Measurements from ENCODE around the gene KLHDC7A. TPM values are rescaled to one million over a fixed set of nuclear protein-coding genes. Genes with fewer than 3 reads are reported as not detected.

The KLHDC7A gene
- polyA plus RNA-seq, 2 of the 4 experiments (the other 2 are of a cell fraction) = 0.74 to 2.3 TPM

DNA sequence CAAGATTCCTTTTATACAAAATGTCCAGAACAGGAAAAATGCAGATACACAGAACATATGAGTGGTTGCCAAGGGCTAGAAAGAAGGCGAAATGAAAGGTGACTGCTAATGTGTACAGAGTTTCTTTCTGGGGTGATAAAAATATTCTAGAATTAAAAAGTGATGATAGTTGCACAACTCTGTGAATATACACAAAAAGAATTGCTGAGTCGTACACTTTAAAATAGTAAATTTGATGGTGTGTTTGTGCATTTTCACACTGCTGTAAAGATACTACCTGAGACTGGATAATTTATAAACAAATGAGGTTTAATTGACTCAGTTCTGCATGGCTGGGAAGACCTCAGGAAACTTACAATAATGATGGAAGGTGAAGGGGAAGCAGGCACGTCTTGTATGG lies 23.9 kb downstream of the KLHDC7A start:
- CTCF ChIA-PET = no interaction called here

DNA sequence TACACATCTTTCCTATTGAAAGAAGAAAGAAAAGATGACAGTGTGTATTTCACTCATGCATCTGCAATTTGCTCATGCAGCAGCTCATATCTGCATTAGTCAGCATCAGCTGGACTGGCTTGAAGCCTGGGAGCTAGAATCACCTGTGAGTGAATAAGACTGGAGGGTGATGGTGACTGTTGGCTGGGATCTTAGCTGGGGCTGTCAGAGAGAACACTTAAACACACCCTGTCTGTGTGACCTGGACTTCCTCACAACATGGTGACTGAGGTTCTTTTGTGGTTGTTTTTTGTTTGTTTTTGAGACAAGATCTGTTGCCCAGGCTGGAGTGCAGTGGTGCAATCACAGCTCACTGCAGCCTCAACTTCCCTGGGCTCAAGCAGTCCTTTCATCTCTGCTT lies 24.9 kb downstream of the KLHDC7A start:
- peak in 1 of 2 experiments; percentile 50; a peak in 2 of 6 replicates for ATAC-seq
- H3K9me3 ChIP-seq = no peaks in the 10 kb centered on the region; the same call in 2 of the 3 replicates
- ChIA-PET CTCF (interaction anchor here (0.6 kb wide), 1 partner anchor 492 kb away, joined by 3 read pairs; no protein-coding TSS in a partner anchor), POLR2A (no interaction called here)
- no peak for DNase-seq (ENCODE audit: low read depth in 1 of 2, low spot score in 1 of 2)
- H3K4me3 ChIP-seq = no peak overlapping the region
- TF ChIP-seq RFX5 (IDR thresholded peaks at IDR 0.05) (no peak), ZFP36 (IDR thresholded peaks at IDR 0.05; ENCODE audit: borderline replicate concordance, partially characterized antibody) (no peak), JUN (IDR thresholded peaks at IDR 0.05) (no peak), JUNB (IDR thresholded peaks at IDR 0.05) (no peak), ZNF302 (CRISPR knock-in tag; IDR thresholded peaks at IDR 0.05) (no peak), TFCP2L1 (CRISPR knock-in tag; IDR thresholded peaks at IDR 0.05) (no peak), E2F6 (IDR thresholded peaks at IDR 0.05; ENCODE audit: borderline replicate concordance, low read depth) (no peak), BHLHE40 (IDR thresholded peaks at IDR 0.05; ENCODE audit: low read depth, low read length) (no peak), NFE2L2 (conservative IDR thresholded peaks at IDR 0.05; ENCODE audit: low read length) (no peak), RCOR1 (IDR thresholded peaks at IDR 0.05; ENCODE audit: low read depth, low read length) (no peak), ZSCAN20 (CRISPR knock-in tag; IDR thresholded peaks at IDR 0.05) (no peak), EP300 (IDR thresholded peaks at IDR 0.05) (no peak), MAZ (IDR thresholded peaks at IDR 0.05; ENCODE audit: borderline replicate concordance, low read depth, low read length) (no peak), ESRRA (IDR thresholded peaks at IDR 0.05; ENCODE audit: borderline replicate concordance, low read length) (no peak)
- TF ChIP-seq, protein P1, sequence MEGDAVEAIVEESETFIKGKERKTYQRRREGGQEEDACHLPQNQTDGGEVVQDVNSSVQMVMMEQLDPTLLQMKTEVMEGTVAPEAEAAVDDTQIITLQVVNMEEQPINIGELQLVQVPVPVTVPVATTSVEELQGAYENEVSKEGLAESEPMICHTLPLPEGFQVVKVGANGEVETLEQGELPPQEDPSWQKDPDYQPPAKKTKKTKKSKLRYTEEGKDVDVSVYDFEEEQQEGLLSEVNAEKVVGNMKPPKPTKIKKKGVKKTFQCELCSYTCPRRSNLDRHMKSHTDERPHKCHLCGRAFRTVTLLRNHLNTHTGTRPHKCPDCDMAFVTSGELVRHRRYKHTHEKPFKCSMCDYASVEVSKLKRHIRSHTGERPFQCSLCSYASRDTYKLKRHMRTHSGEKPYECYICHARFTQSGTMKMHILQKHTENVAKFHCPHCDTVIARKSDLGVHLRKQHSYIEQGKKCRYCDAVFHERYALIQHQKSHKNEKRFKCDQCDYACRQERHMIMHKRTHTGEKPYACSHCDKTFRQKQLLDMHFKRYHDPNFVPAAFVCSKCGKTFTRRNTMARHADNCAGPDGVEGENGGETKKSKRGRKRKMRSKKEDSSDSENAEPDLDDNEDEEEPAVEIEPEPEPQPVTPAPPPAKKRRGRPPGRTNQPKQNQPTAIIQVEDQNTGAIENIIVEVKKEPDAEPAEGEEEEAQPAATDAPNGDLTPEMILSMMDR (IDR thresholded peaks at IDR 0.05) = no peak
- no peak overlapping the region for H3K4me2 ChIP-seq
- H3K4me1 ChIP-seq = no peaks in the 10 kb centered on the region
- no peak for FAIRE-seq
- H3K27ac ChIP-seq = no peak overlapping the region

More for the DNA sequence above, 23.9 kb downstream of the KLHDC7A start:
- POLR2A ChIA-PET = no interaction called here
- no peak overlapping the region for H3K4me3 ChIP-seq
- no peak overlapping the region for H3K27ac ChIP-seq
- no peak overlapping the region for H3K4me2 ChIP-seq
- ATAC-seq (no peak), FAIRE-seq (no peak), DNase-seq (ENCODE audit: low read depth in 1 of 2, low spot score in 1 of 2) (no peak)
- no peak for TF ChIP-seq EHMT2 (IDR thresholded peaks at IDR 0.05; ENCODE audit: low read depth)
- TF ChIP-seq, protein P2, sequence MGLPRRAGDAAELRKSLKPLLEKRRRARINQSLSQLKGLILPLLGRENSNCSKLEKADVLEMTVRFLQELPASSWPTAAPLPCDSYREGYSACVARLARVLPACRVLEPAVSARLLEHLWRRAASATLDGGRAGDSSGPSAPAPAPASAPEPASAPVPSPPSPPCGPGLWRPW (IDR thresholded peaks at IDR 0.05) = no peak
- TF ChIP-seq, protein P1 (IDR thresholded peaks at IDR 0.05) = no peak
- TF ChIP-seq FOXS1 (CRISPR knock-in tag; IDR thresholded peaks at IDR 0.05) = no peak
- TF ChIP-seq KDM5A (IDR thresholded peaks at IDR 0.05) = no peak
- TF ChIP-seq MAFK (IDR thresholded peaks at IDR 0.05; ENCODE audit: partially characterized antibody) = peak; percentile 64
- no peaks in the 10 kb centered on the region; the same call in 2 of the 3 replicates for H3K9me3 ChIP-seq
- H3K4me1 ChIP-seq = no peaks in the 10 kb centered on the region
- WGBS (ENCODE audit: missing lambda C conversion rate) = 56% methylated on average over 3 of the region's 3 CpGs

- FAIRE-seq (no peak), DNase-seq (ENCODE audit: low read depth in 1 of 2, low spot score in 1 of 2) (no peak), ATAC-seq (no peak)
- no peak overlapping the region for H3K27ac ChIP-seq
- H3K4me1 ChIP-seq = no peaks in the 10 kb centered on the region
- H3K4me3 ChIP-seq = no peak overlapping the region
- CTCF ChIA-PET = no interaction called here
- WGBS (ENCODE audit: missing lambda C conversion rate) = 48% methylated on average over 1 of the region's 1 CpG
- POLR2A ChIA-PET = no interaction called here
- no peak overlapping the region for H3K4me2 ChIP-seq
- H3K9me3 ChIP-seq = no peaks in the 10 kb centered on the region
- TF ChIP-seq RARB (CRISPR knock-in tag; IDR thresholded peaks at IDR 0.05) (no peak), HMGXB4 (CRISPR knock-in tag; IDR thresholded peaks at IDR 0.05; ENCODE audit: borderline replicate concordance) (no peak), HOXB5 (CRISPR knock-in tag; IDR thresholded peaks at IDR 0.05) (no peak), EHMT2 (IDR thresholded peaks at IDR 0.05; ENCODE audit: low read depth) (no peak), KDM1A (IDR thresholded peaks at IDR 0.05; ENCODE audit: low read depth) (no peak), RFX5 (IDR thresholded peaks at IDR 0.05) (no peak), NR3C1 (IDR thresholded peaks at IDR 0.05) (no peak), E2F6 (IDR thresholded peaks at IDR 0.05; ENCODE audit: borderline replicate concordance, low read depth) (no peak), EP300 (IDR thresholded peaks at IDR 0.05) (no peak), ELK1 (IDR thresholded peaks at IDR 0.05; ENCODE audit: low read depth, low read length) (no peak), RNF2 (IDR thresholded peaks at IDR 0.05; ENCODE audit: borderline replicate concordance, low read depth) (no peak)
These were observed 27.4 kb downstream of the KLHDC7A start for GRCh38 chr1:18508084-18508483.
